Tibial nerve (tissue), 4 donors: ENCODE data around the gene PADI3.

Experiments
- EP300 ChIP-seq, 2 donors: sonication (generic); formaldehyde crosslinking; IDR thresholded peaks; one replicate each; pipeline ENCODE4 v1.6.1; 2017; ENCODE audit warnings: antibody characterized with exemption in 2 of 2, mild to moderate bottlenecking in 1 of 2
- POLR2A ChIP-seq, 2 donors: fragments of 450-650 bp; IDR thresholded peaks; one replicate each; pipeline ENCODE4 v1.6.1; 2017; ENCODE audit warnings: antibody characterized with exemption in 2 of 2, mild to moderate bottlenecking in 2 of 2, moderate library complexity in 2 of 2
- TF ChIP-seq, protein P1 (sequence below), 5 experiments: fragments of 200-600 bp in 3 of 5; fragments of 450-650 bp in 2 of 5; sonication (generic) in 3 of 5; IDR thresholded peaks; one replicate each; pipeline ENCODE4 v1.5.1; 2016 to 2019; ENCODE audit warnings: antibody characterized with exemption in 5 of 5, mild to moderate bottlenecking in 3 of 5, moderate library complexity in 2 of 5

DNA sequence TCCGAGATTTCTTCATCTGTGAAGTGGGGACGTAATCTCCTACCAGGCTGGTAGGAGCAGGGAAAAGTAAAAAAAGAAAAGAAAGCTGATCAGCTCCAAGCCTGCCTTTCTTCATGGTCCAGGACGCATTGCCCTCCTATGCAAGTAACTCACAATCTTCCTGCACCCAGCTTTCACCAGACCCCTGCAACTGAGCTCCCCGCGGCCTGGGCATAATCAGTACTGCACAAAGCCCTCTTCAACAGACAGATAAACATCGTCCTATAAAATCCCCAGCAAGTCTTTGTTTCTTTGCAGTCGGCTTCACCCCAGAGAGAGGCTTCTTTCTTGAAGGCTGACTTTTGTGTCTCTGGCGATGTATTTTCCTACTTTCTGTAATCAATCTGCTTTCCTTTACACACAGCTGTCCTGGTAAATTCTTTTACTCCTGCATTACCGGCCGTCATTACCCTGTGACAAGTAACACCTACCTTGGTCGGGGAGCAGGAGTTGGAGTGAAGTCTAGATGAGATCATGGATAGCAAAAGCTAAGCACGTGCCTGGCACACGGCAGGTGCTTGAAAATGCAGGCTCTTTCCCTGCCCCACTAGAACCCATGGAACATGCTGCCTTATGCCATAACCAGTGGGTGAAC, 35.6 kb upstream of the PADI3 start:
- TF ChIP-seq POLR2A (IDR thresholded peaks at IDR 0.05), result no peak
- TF ChIP-seq, protein P1, sequence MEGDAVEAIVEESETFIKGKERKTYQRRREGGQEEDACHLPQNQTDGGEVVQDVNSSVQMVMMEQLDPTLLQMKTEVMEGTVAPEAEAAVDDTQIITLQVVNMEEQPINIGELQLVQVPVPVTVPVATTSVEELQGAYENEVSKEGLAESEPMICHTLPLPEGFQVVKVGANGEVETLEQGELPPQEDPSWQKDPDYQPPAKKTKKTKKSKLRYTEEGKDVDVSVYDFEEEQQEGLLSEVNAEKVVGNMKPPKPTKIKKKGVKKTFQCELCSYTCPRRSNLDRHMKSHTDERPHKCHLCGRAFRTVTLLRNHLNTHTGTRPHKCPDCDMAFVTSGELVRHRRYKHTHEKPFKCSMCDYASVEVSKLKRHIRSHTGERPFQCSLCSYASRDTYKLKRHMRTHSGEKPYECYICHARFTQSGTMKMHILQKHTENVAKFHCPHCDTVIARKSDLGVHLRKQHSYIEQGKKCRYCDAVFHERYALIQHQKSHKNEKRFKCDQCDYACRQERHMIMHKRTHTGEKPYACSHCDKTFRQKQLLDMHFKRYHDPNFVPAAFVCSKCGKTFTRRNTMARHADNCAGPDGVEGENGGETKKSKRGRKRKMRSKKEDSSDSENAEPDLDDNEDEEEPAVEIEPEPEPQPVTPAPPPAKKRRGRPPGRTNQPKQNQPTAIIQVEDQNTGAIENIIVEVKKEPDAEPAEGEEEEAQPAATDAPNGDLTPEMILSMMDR (IDR thresholded peaks at IDR 0.05), result no peak
- no peak for TF ChIP-seq EP300 (IDR thresholded peaks at IDR 0.05)
